H9 (cell line): ENCODE results near the gene SMAD6. TPM values are rescaled to one million over a fixed set of nuclear protein-coding genes. Genes with fewer than 3 reads are reported as not detected.

Experiments used
- DNase-seq: peaks from one replicate; pipeline ENCODE4 v3.0.0-alpha.2; 2017
- H2AFZ ChIP-seq: one replicate; pipeline ENCODE4 v1.6.1; 2013; ENCODE audit warnings: mild to moderate bottlenecking, low read length, control low read depth, moderate library complexity
- H2AK5ac ChIP-seq: 2 replicates; pipeline ENCODE4 v1.6.1; 2013; ENCODE audit warnings: low read length, control low read depth, mixed read lengths; ENCODE audit not compliant: insufficient read length
- H2BK120ac ChIP-seq: one replicate; pipeline ENCODE4 v1.6.1; 2013; ENCODE audit warnings: low read depth, mild to moderate bottlenecking, low read length, control low read depth, inconsistent platforms; ENCODE audit not compliant: poor library complexity, severe bottlenecking
- H2BK12ac ChIP-seq: 2 replicates; pipeline ENCODE4 v1.6.1; 2013; ENCODE audit warnings: low read length, control low read depth, mixed read lengths, low read depth; ENCODE audit not compliant: insufficient read length
- H2BK15ac ChIP-seq: 2 replicates; pipeline ENCODE4 v1.6.1; 2013; ENCODE audit warnings: low read depth, low read length, control low read depth
- H2BK20ac ChIP-seq: one replicate; pipeline ENCODE4 v1.6.1; 2013; ENCODE audit warnings: low read depth, mild to moderate bottlenecking, low read length, control low read depth, inconsistent platforms; ENCODE audit not compliant: poor library complexity, severe bottlenecking
- H2BK5ac ChIP-seq: 2 replicates; pipeline ENCODE4 v1.6.1; 2013; ENCODE audit warnings: low read length, control low read depth, mixed read lengths; ENCODE audit not compliant: insufficient read length
- H3K14ac ChIP-seq: 2 replicates; pipeline ENCODE4 v1.6.1; 2013; ENCODE audit warnings: low read length, control low read depth; ENCODE audit not compliant: insufficient read depth
- H3K18ac ChIP-seq: 2 replicates; pipeline ENCODE4 v1.6.1; 2013; ENCODE audit warnings: low read depth, mild to moderate bottlenecking, mixed read lengths, low read length, control low read depth; ENCODE audit not compliant: insufficient read length
- H3K23ac ChIP-seq: 2 replicates; pipeline ENCODE4 v1.6.1; 2013; ENCODE audit warnings: low read length, control low read depth, mixed read lengths, low read depth; ENCODE audit not compliant: insufficient read length
- H3K23me2 ChIP-seq: 2 replicates; pipeline ENCODE4 v1.6.1; 2013; ENCODE audit warnings: low read depth, mild to moderate bottlenecking, mixed read lengths, low read length, control low read depth; ENCODE audit not compliant: insufficient read length, poor library complexity, severe bottlenecking
- H3K27ac ChIP-seq: 2 replicates; pipeline ENCODE4 v1.5.1; 2013; ENCODE audit warnings: low read length, control low read depth, mixed read lengths, low read depth; ENCODE audit not compliant: insufficient read length
- H3K27me3 ChIP-seq: 2 replicates; pipeline ENCODE4 v1.6.1; 2013; ENCODE audit warnings: low read length, control low read depth, inconsistent platforms; ENCODE audit not compliant: insufficient read depth
- H3K4ac ChIP-seq: 2 replicates; pipeline ENCODE4 v1.6.1; 2013; ENCODE audit warnings: low read depth, mild to moderate bottlenecking, control low read depth, inconsistent platforms, low read length, moderate library complexity
- H3K4me1 ChIP-seq: 2 replicates; pipeline ENCODE4 v1.6.1; 2013; ENCODE audit warnings: low read length, control low read depth, inconsistent platforms; ENCODE audit not compliant: insufficient read depth
- H3K4me2 ChIP-seq: 2 replicates; pipeline ENCODE4 v1.6.1; 2013; ENCODE audit warnings: low read length, control low read depth, mixed read lengths; ENCODE audit not compliant: insufficient read length, insufficient read depth
- H3K56ac ChIP-seq: 2 replicates; pipeline ENCODE4 v1.6.1; 2013; ENCODE audit warnings: low read depth, mild to moderate bottlenecking, mixed read lengths, low read length, control low read depth; ENCODE audit not compliant: insufficient read length
- H3K79me1 ChIP-seq: 2 replicates; pipeline ENCODE4 v1.6.1; 2013; ENCODE audit warnings: low read depth, mild to moderate bottlenecking, moderate library complexity, low read length, control low read depth, inconsistent platforms; ENCODE audit not compliant: insufficient read depth, poor library complexity, severe bottlenecking
- H3K79me2 ChIP-seq: 2 replicates; pipeline ENCODE4 v1.6.1; 2013; ENCODE audit warnings: low read length, control low read depth, inconsistent platforms; ENCODE audit not compliant: insufficient read depth
- H3K9ac ChIP-seq: 2 replicates; pipeline ENCODE4 v1.6.1; 2013; ENCODE audit warnings: low read length, control low read depth, mixed read lengths; ENCODE audit not compliant: insufficient read length; ENCODE audit errors: extremely low read depth
- H3K9me3 ChIP-seq: one replicate; pipeline ENCODE4 v1.6.1; 2013; ENCODE audit warnings: low read depth, low read length, inconsistent platforms; ENCODE audit not compliant: control insufficient read depth
- H3T11ph ChIP-seq: one replicate; pipeline ENCODE4 v1.6.1; 2013; ENCODE audit warnings: mild to moderate bottlenecking, low read length, control low read depth, inconsistent platforms
- H4K20me1 ChIP-seq: one replicate; pipeline ENCODE4 v1.6.1; 2013; ENCODE audit not compliant: control insufficient read depth, insufficient read length, insufficient read depth
- H4K5ac ChIP-seq: 2 replicates; pipeline ENCODE4 v1.6.1; 2013; ENCODE audit warnings: low read depth, mild to moderate bottlenecking, mixed read lengths, low read length, control low read depth; ENCODE audit not compliant: insufficient read length
- H4K8ac ChIP-seq: replicated peaks from 2 replicates; pipeline ENCODE4 v1.6.1; 2013; ENCODE audit warnings: low read length, control low read depth, mixed read lengths, low read depth; ENCODE audit not compliant: insufficient read length
- H4K91ac ChIP-seq: 2 replicates; pipeline ENCODE4 v1.6.1; 2013; ENCODE audit warnings: low read depth, mild to moderate bottlenecking, moderate library complexity, mixed read lengths, low read length, control low read depth; ENCODE audit not compliant: insufficient read length
- H3K27ac Mint-ChIP-seq, 3 experiments: 2 replicates in 2 of 3; 3 replicates in 1 of 3; pipeline ENCODE4 v1.8.0; 2020 to 2021; ENCODE audit warnings: mixed read lengths in 3 of 3, mild to moderate bottlenecking in 1 of 3, moderate library complexity in 1 of 3
- H3K27me3 Mint-ChIP-seq: 2 replicates; pipeline ENCODE4 v1.8.0; 2021; ENCODE audit warnings: low read depth, mild to moderate bottlenecking, moderate library complexity, mixed read lengths
- H3K36me3 Mint-ChIP-seq, 3 experiments: 2 replicates in 2 of 3; 3 replicates in 1 of 3; pipeline ENCODE4 v1.8.0; 2020 to 2021; ENCODE audit warnings: low read depth in 3 of 3, mixed read lengths in 3 of 3; ENCODE audit not compliant: insufficient read depth in 1 of 3
- H3K4me1 Mint-ChIP-seq, 2 experiments: 2 replicates each; pipeline ENCODE4 v1.8.0; 2020; ENCODE audit warnings: mixed read lengths in 2 of 2
- H3K4me3 Mint-ChIP-seq, 2 experiments: 2 replicates in 1 of 2; 3 replicates in 1 of 2; pipeline ENCODE4 v1.8.0; 2020 to 2021; ENCODE audit warnings: mild to moderate bottlenecking in 2 of 2, mixed read lengths in 2 of 2, moderate library complexity in 1 of 2
- H3K9me3 Mint-ChIP-seq, 2 experiments: 2 replicates in 1 of 2; 3 replicates in 1 of 2; pipeline ENCODE4 v1.8.0; 2020; ENCODE audit warnings: mild to moderate bottlenecking in 2 of 2, mixed read lengths in 2 of 2, moderate library complexity in 1 of 2
- CTCF ChIP-seq: fragments of 200-600 bp; sonication (generic); conservative IDR thresholded peaks from 3 replicates; pipeline ENCODE4 v1.8.0; 2021; ENCODE audit warnings: antibody characterized with exemption, mild to moderate bottlenecking
- WGBS: extraction: QIAGEN DNeasy Blood & Tissue Kit; methylation state at CpG from one replicate; pipeline ENCODE4 v1.1.7; 2013; ENCODE audit warnings: missing lambda C conversion rate, low lambda C conversion rate, mixed read lengths; ENCODE audit not compliant: insufficient read length; ENCODE audit errors: extremely low coverage; 5-methylcytosine and 5-hydroxymethylcytosine counted together
- total RNA-seq: library from RNA; stranded (reverse); gene quantifications from 2 replicates; pipeline ENCODE4 v1.2.1, GENCODE V29; 2021

Gene SMAD6
- total RNA-seq, 1 experiment from 2014 or later = 6.0 TPM

- Histone ChIP-seq H2AFZ (no peak overlapping the region), H3K18ac (no peak overlapping the region), H3K79me2 (no peaks in the 10 kb centered on the region), H3K4ac (no peak overlapping the region), H3K9ac (no peak overlapping the region), H3K4me1 (peaks cover 5% of the 10 kb centered on the region; the same call in 1 of the 2 replicates), H2AK5ac (no peak overlapping the region), H4K8ac (no peak overlapping the region), H2BK20ac (no peak overlapping the region), H3T11ph (no peak overlapping the region), H2BK5ac (no peak overlapping the region), H4K91ac (no peak overlapping the region), H3K4me2 (no peak overlapping the region), H3K23me2 (no peaks in the 10 kb centered on the region), H3K9me3 (no peaks in the 10 kb centered on the region), H3K56ac (no peak overlapping the region), H3K23ac (no peak overlapping the region), H3K27me3 (no peaks in the 10 kb centered on the region), H4K20me1 (no peaks in the 10 kb centered on the region), H3K27ac (no peak overlapping the region), H3K14ac (no peak overlapping the region), H2BK12ac (no peak overlapping the region), H4K5ac (no peak overlapping the region), H2BK15ac (no peak overlapping the region), H3K79me1 (no peaks in the 10 kb centered on the region), H2BK120ac (no peak overlapping the region)
- no peak for DNase-seq
- TF ChIP-seq CTCF = no peak
- Mint-ChIP-seq H3K36me3 (no peaks in the 10 kb centered on the region; a peak in 1 of 7 replicates), H3K27ac (no peak overlapping the region; a peak in 1 of 7 replicates), H3K27me3 (peaks cover 6% of the 10 kb centered on the region), H3K4me3 (no peak overlapping the region), H3K4me1 (peaks cover 53 to 60% of the 10 kb centered on the region in 2 experiments), H3K9me3 (no peaks in the 10 kb centered on the region)
- WGBS = no CpG with 5 or more reads among the region's 4 CpGs
These were observed 129.3 kb downstream of the SMAD6 start for GRCh38 chr15:66831289-66831688.
